IMR-90 (cell line): ENCODE data around the gene DPEP1. TPM values are rescaled to one million over a fixed set of nuclear protein-coding genes. Genes with fewer than 3 reads are reported as not detected.

Experiments
- ATAC-seq: fragments of 200-7000 bp; cut with Tn5 transposase; 2 replicates; pipeline ENCODE4 v1.9.1; 2020; ENCODE audit warnings: low read depth, mild to moderate bottlenecking, moderate library complexity
- BruUV-seq: library from RNA; stranded (reverse); fragments of 400-500 nt; replicated peaks from 2 replicates; lab custom pipeline; 2021; lab: Mats Ljungman, UMichigan
- CTCF ChIA-PET: fragments of 300-600 bp; formaldehyde crosslinking; extraction: SDS; loops from one replicate; lab custom pipeline; 2021; ENCODE audit warnings: antibody characterized with exemption; lab: Yijun Ruan, JAX
- POLR2A ChIA-PET: fragments of 300-600 bp; sonication (Branson Sonifier 250); formaldehyde crosslinking; loops from one replicate; lab custom pipeline; 2022; ENCODE audit warnings: antibody characterized with exemption; ENCODE audit not compliant: unreplicated experiment; lab: Charles Lee
- DNase-seq: peaks from one replicate; pipeline ENCODE4 v3.0.0; 2013
- H2AFZ ChIP-seq: replicated peaks from 2 replicates; pipeline ENCODE3; 2013; ENCODE audit warnings: low read length, mild to moderate bottlenecking; ENCODE audit not compliant: poor library complexity
- H2AK5ac ChIP-seq: 2 replicates; pipeline ENCODE4 v1.6.1; 2013; ENCODE audit warnings: low read depth, low read length, inconsistent platforms
- H2AK9ac ChIP-seq: replicated peaks from 2 replicates; pipeline ENCODE3; 2013; ENCODE audit warnings: mild to moderate bottlenecking, low read depth, low read length, moderate library complexity; ENCODE audit not compliant: poor library complexity
- H2BK120ac ChIP-seq: 2 replicates; pipeline ENCODE4 v1.6.1; 2013; ENCODE audit warnings: low read depth, low read length, inconsistent platforms
- H2BK15ac ChIP-seq: 3 replicates; pipeline ENCODE4 v1.6.1; 2013; ENCODE audit warnings: low read depth, low read length, inconsistent platforms
- H2BK20ac ChIP-seq: 2 replicates; pipeline ENCODE4 v1.6.1; 2013; ENCODE audit warnings: low read depth, mild to moderate bottlenecking, inconsistent platforms, low read length, moderate library complexity
- H2BK5ac ChIP-seq: 2 replicates; pipeline ENCODE4 v1.6.1; 2013; ENCODE audit warnings: mild to moderate bottlenecking, low read depth, low read length, inconsistent platforms; ENCODE audit not compliant: poor library complexity, severe bottlenecking
- H3K14ac ChIP-seq: replicated peaks from 2 replicates; pipeline ENCODE4 v1.6.1; 2013; ENCODE audit warnings: low read depth, low read length, inconsistent platforms
- H3K18ac ChIP-seq: 2 replicates; pipeline ENCODE4 v1.6.1; 2013; ENCODE audit warnings: low read depth, low read length, control low read depth
- H3K23ac ChIP-seq: 2 replicates; pipeline ENCODE4 v1.6.1; 2013; ENCODE audit warnings: low read depth, low read length, inconsistent platforms
- H3K27ac ChIP-seq: 2 replicates; pipeline ENCODE4 v1.5.1; 2013; ENCODE audit warnings: mild to moderate bottlenecking, control low read depth, low read length; ENCODE audit not compliant: insufficient read depth
- H3K27me3 ChIP-seq: 2 replicates; pipeline ENCODE4 v1.6.1; 2013; ENCODE audit warnings: low read length; ENCODE audit not compliant: control insufficient read depth, insufficient read depth
- H3K36me3 ChIP-seq: 2 replicates; pipeline ENCODE4 v1.6.1; 2013; ENCODE audit warnings: low read length, mixed read lengths; ENCODE audit not compliant: control insufficient read depth, insufficient read depth
- H3K4ac ChIP-seq: 2 replicates; pipeline ENCODE4 v1.6.1; 2013; ENCODE audit warnings: low read depth, low read length, inconsistent platforms
- H3K4me1 ChIP-seq: 2 replicates; pipeline ENCODE4 v1.6.1; 2013; ENCODE audit warnings: low read length, mixed read lengths; ENCODE audit not compliant: control insufficient read depth, insufficient read depth
- H3K4me2 ChIP-seq: 2 replicates; pipeline ENCODE4 v1.6.1; 2013; ENCODE audit warnings: low read depth, mild to moderate bottlenecking, control low read depth, low read length, moderate library complexity
- H3K4me3 ChIP-seq: 2 replicates; pipeline ENCODE4 v1.5.1; 2013; ENCODE audit warnings: low read depth, mild to moderate bottlenecking, control low read depth, low read length, moderate library complexity; ENCODE audit not compliant: insufficient read depth
- H3K56ac ChIP-seq: 2 replicates; pipeline ENCODE4 v1.6.1; 2013; ENCODE audit warnings: low read length, inconsistent platforms; ENCODE audit not compliant: insufficient read depth; ENCODE audit errors: extremely low read depth
- H3K79me1 ChIP-seq, 2 experiments: 2 replicates each; pipeline ENCODE4 v1.6.1; 2013; ENCODE audit warnings: low read length in 2 of 2, inconsistent platforms in 1 of 2, low read depth in 1 of 2
- H3K9ac ChIP-seq: 2 replicates; pipeline ENCODE4 v1.6.1; 2013; ENCODE audit warnings: low read depth, low read length, control low read depth
- H3K9me1 ChIP-seq: 2 replicates; pipeline ENCODE4 v1.6.1; 2013; ENCODE audit warnings: low read length, inconsistent platforms; ENCODE audit not compliant: insufficient read depth
- H3K9me3 ChIP-seq: 2 replicates; pipeline ENCODE4 v1.6.1; 2013; ENCODE audit warnings: low read length; ENCODE audit not compliant: control insufficient read depth, insufficient read depth
- H4K20me1 ChIP-seq: 2 replicates; pipeline ENCODE4 v1.6.1; 2013; ENCODE audit warnings: low read length, inconsistent platforms; ENCODE audit not compliant: insufficient read depth
- H4K5ac ChIP-seq: 2 replicates; pipeline ENCODE4 v1.6.1; 2013; ENCODE audit warnings: mild to moderate bottlenecking, low read depth, low read length, control low read depth
- H4K8ac ChIP-seq, 2 experiments: 2 replicates each; pipeline ENCODE4 v1.6.1; 2013; ENCODE audit warnings: low read depth in 2 of 2, low read length in 2 of 2, control low read depth in 1 of 2, inconsistent platforms in 1 of 2
- H4K91ac ChIP-seq: 2 replicates; pipeline ENCODE4 v1.6.1; 2013; ENCODE audit warnings: low read depth, low read length, inconsistent platforms; ENCODE audit not compliant: insufficient read depth
- BHLHE40 ChIP-seq: fragments of 150-350 bp; IDR thresholded peaks from 2 replicates; pipeline ENCODE4 v1.6.1; 2016; ENCODE audit warnings: mild to moderate bottlenecking, low read depth, low read length
- CEBPB ChIP-seq: IDR thresholded peaks from 2 replicates; pipeline ENCODE4 v1.6.1; 2012; ENCODE audit warnings: low read depth, low read length, improper control_type of control experiment
- CHD1 ChIP-seq: IDR thresholded peaks from 2 replicates; pipeline ENCODE4 v1.6.1; 2012; ENCODE audit warnings: low read depth, low read length, improper control_type of control experiment
- FOS ChIP-seq: fragments of 150-350 bp; IDR thresholded peaks from 2 replicates; pipeline ENCODE4 v1.6.1; 2016; ENCODE audit warnings: low read depth, low read length
- MAFK ChIP-seq: IDR thresholded peaks from 2 replicates; pipeline ENCODE4 v1.6.1; 2012; ENCODE audit warnings: low read depth, low read length, improper control_type of control experiment
- MAZ ChIP-seq: IDR thresholded peaks from 2 replicates; pipeline ENCODE4 v1.6.1; 2012; ENCODE audit warnings: low read depth, mild to moderate bottlenecking, low read length, improper control_type of control experiment, moderate library complexity, borderline replicate concordance
- MXI1 ChIP-seq: IDR thresholded peaks from 2 replicates; pipeline ENCODE4 v1.6.1; 2012; ENCODE audit warnings: low read depth, mild to moderate bottlenecking, low read length, moderate library complexity, borderline replicate concordance
- POLR2A ChIP-seq: IDR thresholded peaks from 2 replicates; pipeline ENCODE4 v1.6.1; 2012; ENCODE audit warnings: mild to moderate bottlenecking, low read depth, low read length
- RAD21 ChIP-seq: IDR thresholded peaks from 2 replicates; pipeline ENCODE4 v1.6.1; 2012; ENCODE audit warnings: low read length, improper control_type of control experiment
- RCOR1 ChIP-seq: IDR thresholded peaks from 2 replicates; pipeline ENCODE4 v1.6.1; 2012; ENCODE audit warnings: mild to moderate bottlenecking, low read length, improper control_type of control experiment; ENCODE audit not compliant: insufficient replicate concordance
- RFX5 ChIP-seq: IDR thresholded peaks from 2 replicates; pipeline ENCODE4 v1.8.0; 2012; ENCODE audit warnings: low read depth, mild to moderate bottlenecking, low read length, moderate library complexity
- SMC3 ChIP-seq: fragments of 150-350 bp; IDR thresholded peaks from 2 replicates; pipeline ENCODE4 v1.6.1; 2016; ENCODE audit warnings: low read depth, mild to moderate bottlenecking, antibody characterized with exemption, low read length, moderate library complexity
- WGBS, 2 experiments: methylation state at CpG; one replicate each; pipeline versions ENCODE4 v1.1.5 to v1.1.7; 2013; ENCODE audit warnings: missing lambda C conversion rate in 2 of 2; ENCODE audit not compliant: insufficient read length in 1 of 2; ENCODE audit errors: extremely low coverage in 2 of 2; 5-methylcytosine and 5-hydroxymethylcytosine counted together
- dilution Hi-C: fragments of 300-500 bp; cut with HindIII; formaldehyde crosslinking; loops from one replicate; pipeline ENCODE4 v1.14.3; 2018; ENCODE audit warnings: low sequenced_read_pairs; ENCODE audit not compliant: unreplicated experiment
- in situ Hi-C: fragments of 300-500 bp; cut with MboI; formaldehyde crosslinking; loops from 3 replicates; pipeline ENCODE4 v1.14.3; 2019; ENCODE audit warnings: low sequenced_read_pairs, inconsistent platforms, mixed read lengths
- intact Hi-C: fragments of 100-400 bp; cut with micrococcal nuclease; formaldehyde crosslinking; loops from 2 replicates; pipeline ENCODE4 v1.10.0; 2022
- polyA plus RNA-seq, 3 experiments: library from polyadenylated mRNA; depleted of rRNA; stranded (reverse); fragments of >200 nt; gene quantifications; 2 replicates each; pipeline ENCODE4 v1.2.3, GENCODE V29; 2012; ENCODE audit warnings: low replicate concordance in 1 of 3
- total RNA-seq: library from RNA; depleted of rRNA; stranded (reverse); fragments of >200 nt; gene quantifications from 2 replicates; pipeline ENCODE4 v1.2.3, GENCODE V29; 2012
- TF ChIP-seq, protein P1 (sequence below): fragments of 150-350 bp; IDR thresholded peaks from 2 replicates; pipeline ENCODE4 v1.6.1; 2016; ENCODE audit warnings: low read depth, mild to moderate bottlenecking, low read length, moderate library complexity, borderline replicate concordance

The DPEP1 gene
- total and polyA plus RNA-seq, 2 of the 4 experiments (the other 2 are of a cell fraction), result not detected

DNA sequence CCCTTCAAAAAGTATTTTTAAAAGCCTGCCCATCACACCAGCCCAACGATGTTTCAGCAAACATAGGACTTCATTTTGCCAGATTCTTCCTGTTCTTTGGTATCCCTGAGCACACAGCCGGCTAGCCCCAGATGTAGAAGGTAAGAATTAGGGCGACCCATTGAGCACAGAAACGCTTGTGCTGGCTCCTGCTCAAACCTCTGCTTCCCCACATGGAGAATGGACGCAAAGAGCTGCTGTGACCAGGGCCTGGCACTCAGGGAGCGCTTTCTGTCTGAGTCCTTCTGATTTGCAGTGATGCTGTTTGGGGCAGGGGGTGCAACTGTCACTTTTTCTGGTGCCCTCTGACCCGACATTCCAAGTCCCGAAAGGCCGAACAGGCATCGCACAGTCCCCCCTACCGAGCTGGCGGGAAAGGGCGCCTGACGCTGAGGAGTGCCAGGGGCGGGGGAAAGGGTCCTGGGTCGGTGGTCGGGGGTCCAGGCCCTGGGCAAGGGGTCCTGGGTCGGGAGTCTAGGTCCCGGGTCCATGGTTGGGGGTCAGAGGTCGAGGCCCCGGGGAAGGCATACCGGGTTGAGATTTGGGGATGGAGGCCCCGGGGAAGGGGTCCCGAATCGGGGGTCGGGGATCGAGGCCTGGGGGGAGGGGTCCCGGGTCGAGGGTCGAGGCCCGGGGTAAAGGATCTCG is 43.1 kb downstream of the DPEP1 start (continued):
- no peak for TF ChIP-seq MAZ

DNA sequence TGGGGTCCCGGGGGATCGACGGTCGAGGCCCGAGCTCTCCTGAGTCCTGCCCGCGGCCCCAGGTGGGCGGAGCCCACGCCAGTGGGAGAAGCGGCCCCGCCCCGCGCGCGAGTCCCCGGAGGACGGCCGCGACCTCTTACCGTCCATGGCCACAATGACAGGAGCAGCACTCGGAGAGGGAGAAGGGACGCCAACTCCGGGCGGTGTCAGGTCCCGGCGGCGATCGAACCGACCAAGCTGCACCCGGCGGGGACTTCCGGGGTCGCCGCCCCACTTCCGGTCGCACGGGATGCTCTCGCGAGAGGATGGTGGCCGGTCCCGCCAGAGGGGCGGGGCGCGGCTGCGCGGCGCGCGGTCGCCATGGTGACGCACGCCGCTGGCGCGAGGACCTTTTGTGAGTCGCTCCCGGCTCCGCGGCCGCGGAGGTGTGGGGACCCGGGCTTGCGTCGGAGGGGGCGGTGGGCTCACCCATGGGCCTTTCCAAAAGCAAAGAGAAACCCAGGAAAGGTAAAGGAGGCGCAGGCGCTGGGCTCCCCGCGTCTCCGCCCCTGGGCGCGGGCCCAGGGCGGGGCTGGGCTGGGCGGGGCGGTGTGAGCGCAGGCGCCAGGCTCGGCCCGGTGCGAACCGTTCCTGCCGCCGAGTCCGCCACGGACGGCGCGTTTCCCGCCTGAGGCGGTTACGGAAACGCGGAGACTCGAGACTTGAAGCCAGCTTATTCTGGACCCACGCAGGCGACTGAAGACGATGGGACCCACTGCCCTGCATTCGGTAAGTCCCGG is 44.2 kb downstream of the DPEP1 start, which contains the start of the genes CHMP1A and SPATA33:
Gene CHMP1A (minus strand): TSS at position 267 of the 779 bp plus-strand sequence. CDS start 120 bp downstream, at position 147.
Gene SPATA33 (plus strand): TSS at position 395 of the 779 bp plus-strand sequence. CDS start 76 bp downstream, at position 471.
- dilution Hi-C loops, result no loop called here
- ChIA-PET CTCF (no interaction called here), POLR2A (interaction anchor here (0.7 kb wide), 1 partner anchor 92 kb away, joined by 6 read pairs; no protein-coding TSS in a partner anchor)
- no peak for TF ChIP-seq SMC3
- no peak for TF ChIP-seq RAD21
- TF ChIP-seq, protein P1, sequence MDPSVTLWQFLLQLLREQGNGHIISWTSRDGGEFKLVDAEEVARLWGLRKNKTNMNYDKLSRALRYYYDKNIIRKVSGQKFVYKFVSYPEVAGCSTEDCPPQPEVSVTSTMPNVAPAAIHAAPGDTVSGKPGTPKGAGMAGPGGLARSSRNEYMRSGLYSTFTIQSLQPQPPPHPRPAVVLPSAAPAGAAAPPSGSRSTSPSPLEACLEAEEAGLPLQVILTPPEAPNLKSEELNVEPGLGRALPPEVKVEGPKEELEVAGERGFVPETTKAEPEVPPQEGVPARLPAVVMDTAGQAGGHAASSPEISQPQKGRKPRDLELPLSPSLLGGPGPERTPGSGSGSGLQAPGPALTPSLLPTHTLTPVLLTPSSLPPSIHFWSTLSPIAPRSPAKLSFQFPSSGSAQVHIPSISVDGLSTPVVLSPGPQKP, result 0 out of 2 replicates have a peak, but pooled peaks have one; percentile 25
- TF ChIP-seq MXI1, result peak; percentile 95
- TF ChIP-seq MAFK, result no peak
- TF ChIP-seq RCOR1, result no peak
- peak; percentile 78 for TF ChIP-seq POLR2A
- TF ChIP-seq CHD1, result no peak
- TF ChIP-seq CEBPB, result no peak
- no peak for TF ChIP-seq RFX5
- peak; percentile 85; the same call in 1 of the 2 replicates for TF ChIP-seq MAZ
- TF ChIP-seq BHLHE40, result no peak
- no peak for TF ChIP-seq FOS

More for the DNA sequence above, 44.2 kb downstream of the DPEP1 start, which contains the start of the genes CHMP1A and SPATA33:
- ATAC-seq (peak; percentile 96), DNase-seq (peak; percentile 81)
- peak within 1 kb of the TSS; percentile 98 for H3K14ac ChIP-seq
- peaks cover 18% of the 10 kb centered on the region for H3K36me3 ChIP-seq
- WGBS, 2 experiments, result 0% methylated on average over 53 of the region's 99 CpGs; no CpG with 5 or more reads in 1 of the 2 experiments
- intact Hi-C loops, result no loop called here
- H3K27me3 ChIP-seq, result no peaks in the 10 kb centered on the region
- in situ Hi-C loops, result no loop called here
- peak within 1 kb of the TSS; percentile 96 for H3K9ac ChIP-seq
- peak within 1 kb of the TSS; percentile 90 to 98 for H4K8ac ChIP-seq
- H2BK20ac ChIP-seq, result no peak within 1 kb of the TSS
- peak within 1 kb of the TSS; percentile 78 for H3K56ac ChIP-seq
- H3K4ac ChIP-seq, result peak within 1 kb of the TSS; percentile 98
- H2AK9ac ChIP-seq, result peak within 1 kb of the TSS; percentile 99
- H3K9me3 ChIP-seq, result no peaks in the 10 kb centered on the region
- H4K20me1 ChIP-seq, result peaks cover 25% of the 10 kb centered on the region
- no peak within 1 kb of the TSS for H2BK15ac ChIP-seq
- peak within 1 kb of the TSS; percentile 96; the same call in 1 of the 2 replicates for H4K91ac ChIP-seq
- peaks cover 23 to 59% of the 10 kb centered on the region in 2 experiments for H3K79me1 ChIP-seq
- peak within 1 kb of the TSS; percentile 85; the same call in 1 of the 2 replicates for H2BK120ac ChIP-seq
- H3K27ac ChIP-seq, result peak within 1 kb of the TSS; percentile 98
- peak within 1 kb of the TSS; percentile 99 for H3K4me2 ChIP-seq
- peak within 1 kb of the TSS; percentile 91 for H2AK5ac ChIP-seq
- no TSS peak for BruUV-seq
- H3K4me3 ChIP-seq, result peak within 1 kb of the TSS; percentile 87
- H3K18ac ChIP-seq, result no peak within 1 kb of the TSS; the same call in 1 of the 2 replicates
- peak within 1 kb of the TSS; percentile 99 for H2AFZ ChIP-seq
- peak within 1 kb of the TSS; percentile 94 for H2BK5ac ChIP-seq
- peaks cover 7% of the 10 kb centered on the region for H3K4me1 ChIP-seq
- H4K5ac ChIP-seq, result peak within 1 kb of the TSS; percentile 81; the same call in 1 of the 2 replicates
- H3K23ac ChIP-seq, result peak within 1 kb of the TSS; percentile 96
- H3K9me1 ChIP-seq, result peaks cover 12% of the 10 kb centered on the region; the same call in 1 of the 2 replicates
